Non-pigmented ciliary epithelial cell (primary cell): ENCODE data around the gene LMAN2.
"Not testable (repeated sequence)": the region's sequence is repeated elsewhere in the genome, so short reads cannot be mapped to it uniquely, and the experiment has no call there.

ENCODE experiments used
- DNase-seq: peaks from one replicate; pipeline ENCODE4 v3.0.0-alpha.2; 2010; ENCODE audit warnings: low read depth

LMAN2 gene

GRCh38 chr5:177346820-177347219 is 4.6 kb downstream of the LMAN2 start:
- DNase-seq, result no peak

- DNase-seq, result no peak
Observed at GRCh38 chr5:177344891-177345290, 6.6 kb downstream of the LMAN2 start.

- DNase-seq, result no peak
Observed at GRCh38 chr5:177343777-177344176, 7.7 kb downstream of the LMAN2 start.

GRCh38 chr5:177343000-177343399 is 8.5 kb downstream of the LMAN2 start:
- DNase-seq, result not testable (repeated sequence)

GRCh38 chr5:177339107-177339638 is 12.3 kb downstream of the LMAN2 start:
- DNase-seq, result no peak

GRCh38 chr5:177338251-177339106 is 13.0 kb downstream of the LMAN2 start:
- no peak for DNase-seq

- DNase-seq, result no peak
Observed at GRCh38 chr5:177336603-177337494, 14.6 kb downstream of the LMAN2 start.

- no peak for DNase-seq
Observed at GRCh38 chr5:177336112-177336511, 15.4 kb downstream of the LMAN2 start.

GRCh38 chr5:177335701-177336065 is 15.8 kb downstream of the LMAN2 start:
- no peak for DNase-seq

- no peak for DNase-seq
Observed at GRCh38 chr5:177334781-177335700, 16.4 kb downstream of the LMAN2 start.

GRCh38 chr5:177334155-177334551 is 17.3 kb downstream of the LMAN2 start:
- DNase-seq, result no peak

GRCh38 chr5:177333420-177334154 is 17.9 kb downstream of the LMAN2 start:
- no peak for DNase-seq

GRCh38 chr5:177332896-177333260 is 18.6 kb downstream of the LMAN2 start:
- no peak for DNase-seq

- DNase-seq, result no peak
Observed at GRCh38 chr5:177332031-177332895, 19.2 kb downstream of the LMAN2 start.

- no peak for DNase-seq
Observed at GRCh38 chr5:177330991-177331842, 20.3 kb downstream of the LMAN2 start.

GRCh38 chr5:177329883-177330282 is 21.6 kb downstream of the LMAN2 start:
- no peak for DNase-seq

GRCh38 chr5:177328545-177329231 is 22.8 kb downstream of the LMAN2 start:
- DNase-seq, result no peak
